ENCODE measurements around the gene RADIL. TPM values are rescaled to one million over a fixed set of nuclear protein-coding genes. Genes with fewer than 3 reads are reported as not detected.

RADIL gene
- total and polyA plus RNA-seq, 2 of the 13 experiments (the other 11 are each of a cell fraction or from before 2014, with no cell fraction given): 0.05 to 0.09 TPM

GRCh38 chr7:4837041-4837802 is 46.3 kb downstream of the RADIL start:
- Histone ChIP-seq H3K36me3 (replicated peaks in 1 of 2; ENCODE audit: control insufficient read depth in 1 of 2, insufficient read depth in 2 of 2, low read length in 2 of 2) (no peaks in the 10 kb centered on the region), H2AFZ (ENCODE audit: low read length) (no peak overlapping the region), H4K20me1 (ENCODE audit: insufficient read depth, low read length) (no peaks in the 10 kb centered on the region), H3K4me2 (ENCODE audit: low read depth, low read length) (no peak overlapping the region), H3K9me3 (ENCODE audit: low read length) (no peaks in the 10 kb centered on the region), H3K4me3 (replicated peaks in 1 of 3; ENCODE audit: insufficient read depth in 1 of 3, low read depth in 2 of 3, low read length in 3 of 3) (no peak overlapping the region), H3K79me2 (ENCODE audit: insufficient read depth, low read length) (no peaks in the 10 kb centered on the region), H3K27ac (ENCODE audit: extremely low read length, insufficient read depth, low read length) (no peak overlapping the region), H3K4me1 (ENCODE audit: insufficient read depth, low read length) (peaks cover 16% of the 10 kb centered on the region), H3K9ac (ENCODE audit: insufficient read depth, low read depth, low read length) (no peak overlapping the region), H3K27me3 (ENCODE audit: control insufficient read depth in 1 of 2, insufficient read depth in 2 of 2, low read length in 2 of 2) (peaks cover 4 to 30% of the 10 kb centered on the region in 2 experiments)
- FAIRE-seq (no peak), DNase-seq (ENCODE audit: low spot score) (no peak), ATAC-seq (no peak)
- CTCF ChIA-PET (ENCODE audit: low intra/inter-chr PET ratio, low total read pairs): no interaction called here
- WGBS (ENCODE audit: low lambda C conversion rate): 48% methylated on average over 9 of the region's 22 CpGs
- BruUV-seq (replicated peaks): no TSS peak
- in situ Hi-C loops (cut with HindIII; ENCODE audit: extremely low pct_ligation_motif_present, low pct_unique_long_range_greater_than_20kb): no loop called here
- TF ChIP-seq MNT (IDR thresholded peaks at IDR 0.05): peak; percentile 95
- TF ChIP-seq PREB (CRISPR knock-in tag; IDR thresholded peaks at IDR 0.05): no peak
- POLR2A ChIA-PET: no interaction called here
- intact Hi-C loops (cut with micrococcal nuclease; ENCODE audit: unreplicated experiment): no loop called here

GRCh38 chr7:4836206-4836661 is 47.3 kb downstream of the RADIL start:
- no TSS peak for BruUV-seq (replicated peaks)
- H3K27me3 ChIP-seq (ENCODE audit: control insufficient read depth in 1 of 2, insufficient read depth in 2 of 2, low read length in 2 of 2): peaks cover 4 to 35% of the 10 kb centered on the region in 2 experiments
- in situ Hi-C loops (cut with HindIII; ENCODE audit: extremely low pct_ligation_motif_present, low pct_unique_long_range_greater_than_20kb): no loop called here
- intact Hi-C loops (cut with micrococcal nuclease; ENCODE audit: unreplicated experiment): no loop called here
- no peaks in the 10 kb centered on the region for H3K9me3 ChIP-seq (ENCODE audit: low read length)
- no peak for DNase-seq (ENCODE audit: low spot score)
- 66% methylated on average over 9 of the region's 30 CpGs for WGBS (ENCODE audit: low lambda C conversion rate)
- no peak overlapping the region for H3K4me3 ChIP-seq (replicated peaks in 1 of 3; ENCODE audit: insufficient read depth in 1 of 3, low read depth in 2 of 3, low read length in 3 of 3)
- no peak overlapping the region for H3K4me2 ChIP-seq (ENCODE audit: low read depth, low read length)
- H4K20me1 ChIP-seq (ENCODE audit: insufficient read depth, low read length): no peaks in the 10 kb centered on the region
- peaks cover 9% of the 10 kb centered on the region; the same call in 1 of the 2 replicates for H3K4me1 ChIP-seq (ENCODE audit: insufficient read depth, low read length)
- no peak overlapping the region for H3K27ac ChIP-seq (ENCODE audit: extremely low read length, insufficient read depth, low read length)
- no peaks in the 10 kb centered on the region for H3K79me2 ChIP-seq (ENCODE audit: insufficient read depth, low read length)
- H3K9ac ChIP-seq (ENCODE audit: insufficient read depth, low read depth, low read length): no peak overlapping the region
- POLR2A ChIA-PET: no interaction called here
- no peak overlapping the region for H2AFZ ChIP-seq (ENCODE audit: low read length)
- H3K36me3 ChIP-seq (replicated peaks in 1 of 2; ENCODE audit: control insufficient read depth in 1 of 2, insufficient read depth in 2 of 2, low read length in 2 of 2): no peaks in the 10 kb centered on the region
- TF ChIP-seq ZNF644 (CRISPR knock-in tag; IDR thresholded peaks at IDR 0.05; ENCODE audit: low read depth) (no peak), KLF11 (CRISPR knock-in tag; IDR thresholded peaks at IDR 0.05) (no peak), LCORL (IDR thresholded peaks at IDR 0.05) (no peak), LCORL (CRISPR knock-in tag; IDR thresholded peaks at IDR 0.05) (no peak), ZNF30 (CRISPR knock-in tag; IDR thresholded peaks at IDR 0.05) (no peak), STAG1 (CRISPR knock-in tag; IDR thresholded peaks at IDR 0.05) (no peak), CEBPZ (IDR thresholded peaks at IDR 0.05; ENCODE audit: low read length) (no peak), ZNF468 (CRISPR knock-in tag; IDR thresholded peaks at IDR 0.05) (no peak), CREB1 (IDR thresholded peaks at IDR 0.05) (no peak), CREB1 (CRISPR knock-in tag; IDR thresholded peaks at IDR 0.05) (no peak)
- CTCF ChIA-PET (ENCODE audit: low intra/inter-chr PET ratio, low total read pairs): no interaction called here
- no peak for FAIRE-seq
- ATAC-seq: no peak
